ENCODE results near the gene CGN.

GRCh38 chr1:151533870-151534269 is 22.7 kb downstream of the CGN start:
- TF ChIP-seq CTCF (tag by site-specific recombination; IDR thresholded peaks at IDR 0.05) (no peak), YY1 (tag by site-specific recombination; IDR thresholded peaks at IDR 0.05) (no peak), OSR2 (tag by site-specific recombination; IDR thresholded peaks at IDR 0.05) (no peak), SP2 (tag by site-specific recombination; IDR thresholded peaks at IDR 0.05) (no peak), ZNF639 (tag by site-specific recombination; IDR thresholded peaks at IDR 0.05) (no peak), ZBTB7A (tag by site-specific recombination; IDR thresholded peaks at IDR 0.05; ENCODE audit: low read depth) (no peak), ZNF133 (tag by site-specific recombination; IDR thresholded peaks at IDR 0.05) (no peak), IKZF3 (tag by site-specific recombination; IDR thresholded peaks at IDR 0.05) (no peak), ZNF514 (tag by site-specific recombination; IDR thresholded peaks at IDR 0.05) (no peak)
- TF ChIP-seq, protein P1, sequence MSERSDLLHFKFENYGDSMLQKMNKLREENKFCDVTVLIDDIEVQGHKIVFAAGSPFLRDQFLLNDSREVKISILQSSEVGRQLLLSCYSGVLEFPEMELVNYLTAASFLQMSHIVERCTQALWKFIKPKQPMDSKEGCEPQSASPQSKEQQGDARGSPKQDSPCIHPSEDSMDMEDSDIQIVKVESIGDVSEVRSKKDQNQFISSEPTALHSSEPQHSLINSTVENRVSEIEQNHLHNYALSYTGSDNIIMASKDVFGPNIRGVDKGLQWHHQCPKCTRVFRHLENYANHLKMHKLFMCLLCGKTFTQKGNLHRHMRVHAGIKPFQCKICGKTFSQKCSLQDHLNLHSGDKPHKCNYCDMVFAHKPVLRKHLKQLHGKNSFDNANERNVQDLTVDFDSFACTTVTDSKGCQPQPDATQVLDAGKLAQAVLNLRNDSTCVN (tag by site-specific recombination; optimal IDR thresholded peaks at IDR 0.05): no peak
- TF ChIP-seq, protein P2, sequence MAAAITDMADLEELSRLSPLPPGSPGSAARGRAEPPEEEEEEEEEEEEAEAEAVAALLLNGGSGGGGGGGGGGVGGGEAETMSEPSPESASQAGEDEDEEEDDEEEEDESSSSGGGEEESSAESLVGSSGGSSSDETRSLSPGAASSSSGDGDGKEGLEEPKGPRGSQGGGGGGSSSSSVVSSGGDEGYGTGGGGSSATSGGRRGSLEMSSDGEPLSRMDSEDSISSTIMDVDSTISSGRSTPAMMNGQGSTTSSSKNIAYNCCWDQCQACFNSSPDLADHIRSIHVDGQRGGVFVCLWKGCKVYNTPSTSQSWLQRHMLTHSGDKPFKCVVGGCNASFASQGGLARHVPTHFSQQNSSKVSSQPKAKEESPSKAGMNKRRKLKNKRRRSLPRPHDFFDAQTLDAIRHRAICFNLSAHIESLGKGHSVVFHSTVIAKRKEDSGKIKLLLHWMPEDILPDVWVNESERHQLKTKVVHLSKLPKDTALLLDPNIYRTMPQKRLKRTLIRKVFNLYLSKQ (tag by site-specific recombination; IDR thresholded peaks at IDR 0.05; ENCODE audit: borderline replicate concordance): no peak

Measured in HEK293 (cell line).